Activated T-cell treated with anti-CD3 and anti-CD28 coated beads for 48 hours (primary cell): Measurements from ENCODE around the gene TP53I11.
A peak's percentile ranks its signal among the peaks of the same experiment; 100 is the strongest.

ENCODE experiments used
- DNase-seq: peaks from one replicate; pipeline ENCODE4 v3.0.0-alpha.2; 2020; ENCODE audit warnings: low read depth

Gene TP53I11

GRCh38 chr11:44939673-44940395 lies 10.8 kb downstream of the TP53I11 start:
- DNase-seq = no peak

GRCh38 chr11:44938066-44938691 lies 12.5 kb downstream of the TP53I11 start:
- DNase-seq = no peak

- no peak for DNase-seq
Observed at GRCh38 chr11:44936951-44937543, 13.6 kb downstream of the TP53I11 start.

- DNase-seq = peak; percentile 75
Observed at GRCh38 chr11:44936525-44936924, 14.2 kb downstream of the TP53I11 start.

GRCh38 chr11:44934735-44935250 lies 15.9 kb downstream of the TP53I11 start:
- no peak for DNase-seq

- no peak for DNase-seq
Observed at GRCh38 chr11:44934110-44934509, 16.6 kb downstream of the TP53I11 start.

GRCh38 chr11:44931466-44931865 lies 19.2 kb downstream of the TP53I11 start:
- no peak for DNase-seq

GRCh38 chr11:44930588-44931302 lies 19.9 kb downstream of the TP53I11 start:
- no peak for DNase-seq

GRCh38 chr11:44928816-44929215 lies 21.9 kb downstream of the TP53I11 start:
- DNase-seq = no peak

GRCh38 chr11:44928144-44928543 lies 22.5 kb downstream of the TP53I11 start:
- DNase-seq = no peak

- DNase-seq = peak; percentile 45
Observed at GRCh38 chr11:44927174-44927661, 23.5 kb downstream of the TP53I11 start.

- no peak for DNase-seq
Observed at GRCh38 chr11:44926036-44926435, 24.6 kb downstream of the TP53I11 start.

GRCh38 chr11:44923806-44924205 lies 26.9 kb downstream of the TP53I11 start:
- DNase-seq = no peak

- no peak for DNase-seq
Observed at GRCh38 chr11:44923115-44923514, 27.6 kb downstream of the TP53I11 start.

GRCh38 chr11:44920451-44920850 lies 30.2 kb downstream of the TP53I11 start:
- DNase-seq = no peak

- no peak for DNase-seq
Observed at GRCh38 chr11:44917741-44918140, 32.9 kb downstream of the TP53I11 start.

- DNase-seq = no peak
Observed at GRCh38 chr11:44916801-44917385, 33.8 kb downstream of the TP53I11 start.

GRCh38 chr11:44916331-44916730 lies 34.4 kb downstream of the TP53I11 start:
- DNase-seq = no peak

- no peak for DNase-seq
Observed at GRCh38 chr11:44915621-44916020, 35.1 kb downstream of the TP53I11 start.

GRCh38 chr11:44915004-44915403 lies 35.7 kb downstream of the TP53I11 start:
- DNase-seq = no peak

- DNase-seq = no peak
Observed at GRCh38 chr11:44914105-44914504, 36.6 kb downstream of the TP53I11 start.

- no peak for DNase-seq
Observed at GRCh38 chr11:44913502-44913901, 37.2 kb downstream of the TP53I11 start.
